Stimulated activated CD8-positive, alpha-beta memory T cell treated with anti-CD3 and anti-CD28 coated beads, Interleukin-12 subunit alpha, Interleukin-12 subunit beta, amount 100 ng/mL, for 1 hour (primary cell): ENCODE data around the gene TRAPPC12.
A peak's percentile ranks its signal among the peaks of the same experiment; 100 is the strongest.

Source experiments
- DNase-seq: peaks from one replicate; pipeline ENCODE4 v3.0.0-alpha.2; 2020; ENCODE audit warnings: low read depth

TRAPPC12 gene

DNA sequence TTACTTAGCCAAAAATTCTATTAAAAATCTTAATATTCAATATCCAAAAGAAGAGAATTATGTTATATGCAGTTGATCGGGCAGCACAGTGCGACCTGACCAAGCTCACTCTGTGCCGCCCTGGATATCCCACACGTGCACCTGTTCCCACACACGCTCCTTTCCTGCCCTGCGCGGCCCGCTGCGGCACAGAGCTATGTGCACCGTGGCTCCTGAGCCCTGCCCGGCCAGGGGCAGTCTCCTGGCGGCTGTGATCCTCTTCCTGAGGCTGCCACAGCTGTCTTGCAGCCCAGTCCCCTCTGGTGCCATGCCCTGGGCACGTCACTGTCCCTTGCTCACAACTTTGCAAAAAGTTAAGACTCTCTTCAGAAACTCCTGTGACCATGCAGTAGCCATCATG, 29.3 kb downstream of the TRAPPC12 start:
- no peak for DNase-seq

- no peak for DNase-seq
Measured at GRCh38 chr2:3409627-3410170, 30.2 kb downstream of the TRAPPC12 start.

GRCh38 chr2:3411103-3411502, 31.6 kb downstream of the TRAPPC12 start:
- DNase-seq: no peak

GRCh38 chr2:3413697-3414096, 34.2 kb downstream of the TRAPPC12 start:
- DNase-seq: no peak

DNA sequence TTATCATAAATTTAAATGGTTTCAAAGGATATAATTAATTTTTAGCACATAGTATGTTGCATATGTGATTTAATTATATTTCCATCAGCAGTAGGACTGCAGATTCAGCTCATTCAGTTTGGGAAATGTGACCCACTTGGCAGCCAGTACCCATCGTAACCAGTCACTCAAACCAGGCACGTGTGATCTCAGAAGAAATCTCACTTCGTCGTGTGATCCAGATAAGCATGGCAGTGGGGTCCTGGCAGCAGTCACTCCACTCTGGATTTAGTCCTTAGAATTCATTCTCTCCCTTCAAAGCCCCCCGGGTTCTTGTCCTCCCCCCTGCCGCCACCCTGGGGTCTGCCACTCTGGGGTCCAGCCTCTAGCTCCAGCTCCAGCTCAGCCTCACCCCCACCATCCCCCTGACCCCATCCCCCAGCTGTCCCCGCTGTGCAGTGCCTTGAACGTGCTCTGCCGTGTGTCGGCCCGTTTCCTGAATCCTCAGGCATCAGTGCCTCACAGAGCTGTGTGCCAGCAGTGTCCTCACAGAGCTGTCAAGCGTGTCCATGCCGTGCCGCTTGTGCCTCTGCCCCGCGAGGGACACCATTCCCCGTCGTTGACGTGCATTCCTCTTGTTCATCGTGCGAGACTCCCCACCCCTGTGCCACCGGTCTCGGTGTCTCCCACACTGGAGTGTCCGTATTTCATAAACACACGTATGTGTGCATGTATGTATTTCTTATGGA, 34.8 kb downstream of the TRAPPC12 start:
- DNase-seq: no peak

- no peak for DNase-seq
Measured at GRCh38 chr2:3418766-3419404, 39.4 kb downstream of the TRAPPC12 start.

DNA sequence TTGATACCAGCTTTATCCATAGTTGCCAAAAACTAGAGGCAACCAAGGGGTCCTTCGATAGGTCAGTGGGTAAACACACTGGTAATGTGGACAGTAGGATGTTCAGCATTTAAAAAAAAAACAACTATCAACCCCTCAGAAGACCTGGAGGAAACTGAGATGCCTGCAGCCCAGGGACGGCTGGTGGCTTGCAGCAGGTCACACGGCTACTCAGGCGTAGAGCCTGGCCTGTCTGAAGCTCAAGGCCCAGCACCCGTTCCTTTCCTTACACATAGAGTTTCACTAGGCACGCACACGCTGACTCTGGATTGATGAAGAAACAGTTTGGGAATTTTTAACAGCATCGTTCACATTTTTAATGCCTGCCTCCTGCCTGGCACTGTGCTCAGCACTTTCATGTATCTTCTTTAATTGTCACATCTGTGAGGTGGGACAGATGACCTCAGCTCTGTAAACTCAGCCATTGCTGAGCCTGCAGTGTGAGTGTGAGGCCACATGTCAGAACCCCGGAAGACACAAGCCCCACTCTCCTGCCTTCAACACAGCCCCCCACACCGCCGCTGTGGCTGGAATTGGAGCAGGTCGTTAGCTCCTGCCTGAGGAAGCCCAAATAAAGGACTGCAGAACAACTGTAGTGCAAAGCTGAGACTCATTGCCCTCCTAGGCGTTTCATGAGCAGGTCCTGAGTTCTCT, 40.7 kb downstream of the TRAPPC12 start:
- no peak for DNase-seq

GRCh38 chr2:3420769-3421397, 41.4 kb downstream of the TRAPPC12 start:
- no peak for DNase-seq

DNA sequence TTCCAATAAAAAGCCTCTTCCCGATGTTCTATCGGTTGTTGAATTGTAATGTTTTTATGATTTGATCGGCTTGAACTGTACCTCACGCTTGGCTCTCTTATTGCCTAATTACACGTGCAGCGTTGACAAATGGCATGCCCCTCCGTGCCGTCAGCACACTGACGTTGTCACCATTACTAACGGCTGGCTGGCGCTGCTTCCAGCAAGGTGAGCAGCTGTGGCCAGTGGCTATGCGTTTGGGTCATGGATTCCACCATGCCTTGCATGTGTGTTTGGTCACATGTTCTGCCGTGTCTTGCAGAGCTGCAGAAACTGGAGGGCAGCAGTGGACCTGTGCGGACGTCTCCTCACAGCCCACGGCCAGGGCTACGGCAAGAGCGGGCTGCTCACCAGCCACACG, 42.1 kb downstream of the TRAPPC12 start:
- DNase-seq: no peak

DNA sequence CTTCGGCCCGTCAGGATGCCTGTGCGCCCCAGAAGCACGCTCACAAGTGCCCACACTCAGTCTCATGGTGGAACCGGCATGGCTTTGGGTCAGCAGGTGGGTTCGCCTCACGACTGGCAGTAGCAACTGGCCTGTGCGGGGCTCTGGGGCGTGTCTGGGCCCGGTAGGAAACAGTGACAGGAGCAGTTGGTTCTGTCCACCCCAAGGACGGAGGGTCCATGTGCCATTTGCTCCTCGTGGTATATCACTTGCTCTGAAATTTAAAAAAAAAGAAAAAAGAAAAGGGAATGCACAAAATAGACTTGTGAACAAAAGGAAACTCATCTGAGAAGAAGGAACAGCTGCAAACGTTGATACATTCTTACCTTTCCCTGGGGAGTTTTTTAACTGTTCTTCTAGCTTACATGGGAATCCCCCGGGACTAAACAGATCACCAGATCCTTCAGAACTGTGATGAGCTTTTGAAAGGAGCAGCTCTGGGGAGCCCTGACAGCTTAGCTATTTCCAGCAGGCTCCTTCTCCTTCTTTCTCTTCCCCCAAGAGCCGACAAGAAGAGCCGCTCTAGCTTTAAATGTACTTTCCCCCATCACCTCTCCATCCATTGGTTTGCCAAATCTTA, 42.8 kb downstream of the TRAPPC12 start:
- no peak for DNase-seq

DNA sequence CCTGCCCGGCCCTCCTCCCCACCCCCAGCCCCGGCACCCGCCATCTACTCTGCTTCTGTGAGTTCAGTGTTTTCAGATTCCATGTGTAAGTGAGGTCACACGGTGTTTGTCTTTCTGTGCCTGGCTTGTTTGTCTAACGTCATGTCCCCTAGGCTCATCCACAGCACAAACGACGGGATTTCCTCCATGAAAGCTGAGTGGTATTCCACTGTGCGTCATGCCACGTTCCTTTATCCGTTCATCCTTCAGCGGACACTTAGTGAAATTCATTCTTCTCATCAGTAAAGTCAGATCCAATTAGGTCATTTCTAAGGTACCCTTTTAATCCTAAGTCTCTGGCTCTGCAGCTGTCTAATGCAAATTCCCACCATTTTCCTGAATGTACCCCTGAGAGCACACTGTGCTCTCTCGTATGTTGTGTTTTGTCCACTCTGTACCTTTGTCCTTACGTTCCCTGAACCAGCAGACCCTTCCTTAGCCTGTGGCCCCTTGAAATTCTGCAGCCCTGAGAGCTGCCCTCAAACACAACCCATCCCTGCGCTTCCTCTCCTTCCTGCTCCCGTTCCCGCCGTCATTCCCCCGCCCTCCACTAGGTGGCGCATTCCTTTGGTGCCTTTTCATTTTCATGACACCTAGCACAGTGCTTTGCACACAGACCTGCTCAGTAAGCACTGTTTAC, 44.1 kb downstream of the TRAPPC12 start:
- DNase-seq: peak; percentile 56

- no peak for DNase-seq
Measured at GRCh38 chr2:3424171-3424795, 44.8 kb downstream of the TRAPPC12 start.

GRCh38 chr2:3426615-3427014, 47.1 kb downstream of the TRAPPC12 start:
- no peak for DNase-seq

DNA sequence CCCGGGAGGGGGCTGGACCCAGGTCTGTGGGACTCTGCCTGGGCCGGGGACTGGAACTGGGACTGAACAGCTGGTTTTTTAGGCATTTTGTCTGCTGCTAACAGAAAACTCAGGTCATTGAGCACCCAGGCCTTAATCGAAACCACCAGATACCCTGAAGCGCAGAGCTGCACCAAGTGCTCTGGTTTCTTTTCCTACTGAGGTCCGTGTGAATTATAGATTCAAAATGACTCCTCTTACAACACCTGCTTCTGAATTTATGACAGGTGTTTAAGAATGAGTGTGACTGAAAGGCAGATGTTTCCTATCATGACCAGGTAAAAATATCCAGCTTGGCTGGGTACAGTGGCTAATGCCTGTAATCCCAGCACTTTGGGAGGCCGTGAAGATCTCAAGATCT, 47.8 kb downstream of the TRAPPC12 start:
- DNase-seq: no peak

GRCh38 chr2:3428577-3428976, 49.1 kb downstream of the TRAPPC12 start:
- DNase-seq: no peak

DNA sequence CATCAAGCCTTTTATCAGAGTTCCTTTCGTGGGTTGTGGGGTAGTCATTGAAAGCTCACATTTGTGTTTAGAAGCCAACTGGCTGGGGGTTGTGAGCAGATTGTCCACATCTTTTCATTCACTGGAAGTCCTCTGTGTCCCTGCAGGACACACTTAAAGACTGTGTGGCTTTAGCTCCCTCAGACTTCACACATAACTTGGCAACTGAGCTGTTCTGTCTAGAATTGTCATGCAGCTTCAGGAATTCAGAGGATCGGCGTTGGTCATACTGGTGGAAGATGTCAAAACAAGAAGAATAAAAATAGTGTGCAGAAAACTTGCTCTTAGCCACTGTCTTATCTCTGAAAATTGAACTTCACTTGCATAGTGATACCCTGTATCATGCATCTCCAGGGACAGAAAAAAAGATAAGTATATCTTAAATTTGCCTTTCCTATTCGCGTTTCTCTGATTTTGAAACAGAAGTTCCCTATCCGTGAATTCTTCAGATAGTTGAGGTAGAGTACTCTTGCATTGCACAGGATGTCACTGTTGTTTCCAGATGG, 49.6 kb downstream of the TRAPPC12 start:
- DNase-seq: no peak

DNA sequence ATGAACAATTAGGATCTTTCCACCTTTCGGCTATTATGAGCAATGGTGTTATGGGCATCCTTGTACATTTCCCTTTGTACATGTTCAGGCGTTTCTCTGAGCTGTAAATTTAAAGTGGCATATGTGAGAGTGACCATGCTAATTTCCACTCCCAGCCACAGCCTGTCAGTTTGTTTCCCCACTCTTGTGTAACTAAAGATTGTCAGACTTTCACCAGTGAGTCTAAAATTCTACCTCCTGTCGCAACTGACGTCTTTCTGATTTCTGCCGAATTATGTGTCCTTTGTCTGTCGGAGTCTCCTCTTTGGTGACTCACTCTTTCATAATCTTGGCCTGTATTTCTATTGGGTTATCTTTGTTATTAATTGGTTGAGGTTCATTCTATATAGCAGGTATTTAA, 50.7 kb downstream of the TRAPPC12 start:
- no peak for DNase-seq

DNA sequence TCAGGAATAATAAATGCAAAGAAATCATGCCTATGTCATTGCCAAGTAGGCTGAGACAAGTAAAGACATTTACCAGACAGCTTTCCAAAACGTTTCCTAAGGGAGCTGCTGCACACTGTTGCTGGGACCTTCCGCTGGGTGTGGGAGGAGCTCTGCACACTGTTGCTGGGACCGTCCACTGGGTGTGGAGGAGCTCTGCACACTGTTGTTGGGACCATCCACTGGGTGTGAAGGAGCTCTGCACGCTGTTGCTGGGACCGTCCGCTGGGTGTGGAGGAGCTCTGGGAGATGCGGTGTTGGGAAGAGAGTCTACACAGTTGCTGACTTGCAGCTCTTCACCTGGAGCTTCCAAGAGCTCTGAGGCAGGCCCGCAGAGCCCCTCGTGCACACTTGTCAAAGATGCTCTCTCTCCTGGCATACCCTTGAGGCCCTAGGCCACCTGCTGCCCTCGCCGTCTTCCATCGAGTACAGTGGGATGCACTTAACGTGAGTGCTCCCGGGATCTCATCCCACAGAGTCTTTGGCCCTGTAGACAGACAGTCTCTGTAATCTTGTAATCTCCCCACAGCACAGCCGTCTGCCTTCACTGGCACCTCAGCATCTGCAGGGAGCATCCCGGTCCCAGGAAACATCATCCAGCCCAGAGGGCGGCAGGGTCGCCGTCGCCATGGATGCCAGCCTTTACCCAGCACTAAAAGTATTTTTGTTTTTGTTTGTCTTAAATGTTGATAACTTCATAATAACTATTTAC, 51.4 kb downstream of the TRAPPC12 start:
- no peak for DNase-seq

DNA sequence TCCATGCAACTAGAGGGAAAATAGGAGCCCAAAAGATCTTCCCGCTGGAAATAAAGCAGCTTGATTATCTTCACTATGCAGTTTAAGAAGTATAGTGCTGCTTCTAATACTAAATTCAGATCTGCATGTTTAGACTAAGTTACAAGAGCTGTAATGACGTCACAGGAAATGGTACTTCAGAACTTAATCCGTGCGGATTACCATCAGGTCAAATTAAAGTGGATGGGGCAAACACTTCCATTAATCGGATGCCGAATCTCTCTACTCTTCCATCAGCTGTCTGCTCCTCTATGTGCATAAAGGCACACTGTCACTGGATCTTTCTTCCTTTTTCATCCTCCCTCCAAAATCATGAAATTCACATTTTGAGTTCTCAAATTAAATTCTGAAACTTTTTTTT, 52.6 kb downstream of the TRAPPC12 start:
- DNase-seq: no peak
